SIG-M5 treated with dmso at 0.1 percent for 504 hours (cell line): ENCODE results near the gene CDC20.
"Not testable (repeated sequence)": the region's sequence is repeated elsewhere in the genome, so short reads cannot be mapped to it uniquely, and the experiment has no call there.

Source experiments
- DNase-seq: peaks from one replicate; lab custom pipeline; 2025; ENCODE audit not compliant: unreplicated experiment; lab: John Stamatoyannopoulos, UW

Gene CDC20

GRCh38 chr1:43354936-43355335 lies 3.8 kb upstream of the CDC20 start:
- DNase-seq, result no peak

GRCh38 chr1:43357251-43357650 lies 1.5 kb upstream of the CDC20 start:
- DNase-seq, result no peak

- DNase-seq, result peak; percentile 60
Measured at GRCh38 chr1:43358121-43358745, 548 bp upstream of the CDC20 start.

- DNase-seq, result no peak
Measured at GRCh38 chr1:43359696-43360095, 915 bp downstream of the CDC20 start.

- DNase-seq, result no peak
Measured at GRCh38 chr1:43360616-43361015, 1.8 kb downstream of the CDC20 start.

GRCh38 chr1:43363283-43363934 lies 4.6 kb downstream of the CDC20 start:
- DNase-seq, result no peak

GRCh38 chr1:43363935-43364525 lies 5.2 kb downstream of the CDC20 start:
- no peak for DNase-seq

GRCh38 chr1:43365678-43366077 lies 6.9 kb downstream of the CDC20 start:
- no peak for DNase-seq

- DNase-seq, result no peak
Measured at GRCh38 chr1:43366179-43366578, 7.4 kb downstream of the CDC20 start.

GRCh38 chr1:43366601-43367025 lies 7.8 kb downstream of the CDC20 start:
- DNase-seq, result no peak

GRCh38 chr1:43367026-43367903 lies 8.5 kb downstream of the CDC20 start:
- peak; percentile 31 for DNase-seq

- peak; percentile 79 for DNase-seq
Measured at GRCh38 chr1:43367904-43368645, 9.3 kb downstream of the CDC20 start, which contains the start of gene ELOVL1. Gene ELOVL1, minus strand, starts transcription at chr1:43368011. Its CDS starts 2,402 bp downstream, at chr1:43365609.

- no peak for DNase-seq
Measured at GRCh38 chr1:43368646-43369020, 9.9 kb downstream of the CDC20 start.

- DNase-seq, result not testable (repeated sequence)
Measured at GRCh38 chr1:43369779-43370178, 11.0 kb downstream of the CDC20 start.

- DNase-seq, result no peak
Measured at GRCh38 chr1:43370564-43370963, 11.8 kb downstream of the CDC20 start.

- no peak for DNase-seq
Measured at GRCh38 chr1:43372172-43372571, 13.4 kb downstream of the CDC20 start.

GRCh38 chr1:43373066-43373940 lies 14.5 kb downstream of the CDC20 start:
- no peak for DNase-seq

- no peak for DNase-seq
Measured at GRCh38 chr1:43376723-43377235, 18.0 kb downstream of the CDC20 start.

- DNase-seq, result no peak
Measured at GRCh38 chr1:43377831-43378230, 19.1 kb downstream of the CDC20 start.

GRCh38 chr1:43379476-43379875 lies 20.7 kb downstream of the CDC20 start:
- DNase-seq, result no peak
